LNCAP (cell line): ENCODE measurements around the gene GIMAP8.

Source experiments
- CTCF ChIP-seq: fragments of 450-650 bp; IDR thresholded peaks from 2 replicates; pipeline ENCODE4 v1.5.1; 2017; ENCODE audit warnings: mild to moderate bottlenecking

The GIMAP8 gene

GRCh38 chr7:150408393-150409299 lies 41.8 kb upstream of the GIMAP8 start:
- TF ChIP-seq CTCF, result no peak

GRCh38 chr7:150409300-150410030 lies 41.0 kb upstream of the GIMAP8 start:
- no peak for TF ChIP-seq CTCF

GRCh38 chr7:150410131-150410530 lies 40.3 kb upstream of the GIMAP8 start:
- no peak for TF ChIP-seq CTCF

GRCh38 chr7:150410680-150411346 lies 39.6 kb upstream of the GIMAP8 start:
- TF ChIP-seq CTCF, result no peak

- TF ChIP-seq CTCF, result no peak
These were observed 38.8 kb upstream of the GIMAP8 start for GRCh38 chr7:150411606-150412005.

GRCh38 chr7:150412016-150412415 lies 38.4 kb upstream of the GIMAP8 start:
- no peak for TF ChIP-seq CTCF
